GM21737 (cell line): Measurements from ENCODE around the gene DYNLT1.

ENCODE experiments used
- ATAC-seq: cut with Tn5 transposase; IDR thresholded peaks from one replicate; pipeline ENCODE4 v1.9.1; 2021; ENCODE audit warnings: mild to moderate bottlenecking, moderate library complexity; ENCODE audit not compliant: unreplicated experiment

The DYNLT1 gene

GRCh38 chr6:158604048-158604406, 40.5 kb downstream of the DYNLT1 start:
- ATAC-seq, result no peak

GRCh38 chr6:158603261-158604047, 41.1 kb downstream of the DYNLT1 start:
- no peak for ATAC-seq

- no peak for ATAC-seq
Measured at GRCh38 chr6:158599635-158600034, 44.9 kb downstream of the DYNLT1 start.

GRCh38 chr6:158597565-158597964, 47.0 kb downstream of the DYNLT1 start:
- ATAC-seq, result no peak

- ATAC-seq, result no peak
Measured at GRCh38 chr6:158596861-158597260, 47.7 kb downstream of the DYNLT1 start.

GRCh38 chr6:158595223-158595622, 49.3 kb downstream of the DYNLT1 start:
- ATAC-seq, result no peak

GRCh38 chr6:158593670-158594069, 50.9 kb downstream of the DYNLT1 start:
- ATAC-seq, result no peak

- ATAC-seq, result no peak
Measured at GRCh38 chr6:158591810-158592209, 52.7 kb downstream of the DYNLT1 start.

- no peak for ATAC-seq
Measured at GRCh38 chr6:158591134-158591809, 53.3 kb downstream of the DYNLT1 start.

- no peak for ATAC-seq
Measured at GRCh38 chr6:158589366-158589765, 55.2 kb downstream of the DYNLT1 start.

GRCh38 chr6:158586652-158587051, 57.9 kb downstream of the DYNLT1 start:
- no peak for ATAC-seq
